ENCODE results near the gene ZNF621.
"Not testable (repeated sequence)": the region's sequence is repeated elsewhere in the genome, so short reads cannot be mapped to it uniquely, and the experiment has no call there.

Gene ZNF621

DNA sequence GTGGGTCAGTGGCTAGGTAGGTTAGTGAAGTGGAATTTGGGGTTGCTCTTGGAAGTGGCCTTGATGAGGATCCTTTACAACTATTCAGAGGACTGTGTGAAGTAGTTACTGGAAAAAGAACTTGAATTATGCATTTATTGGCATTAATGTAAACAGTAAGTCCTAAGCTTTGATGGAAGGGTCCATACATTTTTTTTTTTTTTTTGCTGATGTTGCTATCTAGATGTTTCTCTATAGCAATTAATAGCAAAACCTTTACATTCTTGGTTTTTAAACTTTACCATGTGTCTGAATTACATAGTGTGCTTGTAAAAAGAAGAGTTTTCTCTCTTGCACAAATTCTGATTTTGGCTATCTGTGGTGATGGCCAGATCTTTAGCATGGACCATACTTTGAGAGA, 9.5 kb downstream of the ZNF621 start:
- TF ChIP-seq, protein P1, sequence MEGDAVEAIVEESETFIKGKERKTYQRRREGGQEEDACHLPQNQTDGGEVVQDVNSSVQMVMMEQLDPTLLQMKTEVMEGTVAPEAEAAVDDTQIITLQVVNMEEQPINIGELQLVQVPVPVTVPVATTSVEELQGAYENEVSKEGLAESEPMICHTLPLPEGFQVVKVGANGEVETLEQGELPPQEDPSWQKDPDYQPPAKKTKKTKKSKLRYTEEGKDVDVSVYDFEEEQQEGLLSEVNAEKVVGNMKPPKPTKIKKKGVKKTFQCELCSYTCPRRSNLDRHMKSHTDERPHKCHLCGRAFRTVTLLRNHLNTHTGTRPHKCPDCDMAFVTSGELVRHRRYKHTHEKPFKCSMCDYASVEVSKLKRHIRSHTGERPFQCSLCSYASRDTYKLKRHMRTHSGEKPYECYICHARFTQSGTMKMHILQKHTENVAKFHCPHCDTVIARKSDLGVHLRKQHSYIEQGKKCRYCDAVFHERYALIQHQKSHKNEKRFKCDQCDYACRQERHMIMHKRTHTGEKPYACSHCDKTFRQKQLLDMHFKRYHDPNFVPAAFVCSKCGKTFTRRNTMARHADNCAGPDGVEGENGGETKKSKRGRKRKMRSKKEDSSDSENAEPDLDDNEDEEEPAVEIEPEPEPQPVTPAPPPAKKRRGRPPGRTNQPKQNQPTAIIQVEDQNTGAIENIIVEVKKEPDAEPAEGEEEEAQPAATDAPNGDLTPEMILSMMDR (IDR thresholded peaks at IDR 0.05; ENCODE audit: extremely low read depth, missing control alignments) = no peak
- no peak for DNase-seq (ENCODE audit: low spot score)

DNA sequence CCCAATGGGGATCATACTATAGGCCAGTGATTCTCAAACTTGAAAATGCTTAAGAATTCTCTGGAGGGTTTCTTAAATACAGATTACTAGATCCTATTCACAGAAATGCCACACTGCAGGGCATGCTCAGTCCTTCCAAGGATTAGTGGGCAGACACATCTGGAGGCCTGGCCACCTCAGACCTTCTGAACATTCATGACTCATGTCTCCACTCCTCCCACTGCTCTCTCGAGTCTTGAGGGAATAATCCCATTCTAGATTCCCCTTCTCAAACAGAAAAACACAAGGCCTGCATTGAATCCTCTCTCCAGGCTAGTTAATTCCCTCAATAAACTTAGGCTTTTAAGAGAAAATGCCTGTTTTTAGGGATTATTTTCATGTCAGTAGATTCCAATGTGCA, 22.1 kb downstream of the ZNF621 start:
- TF ChIP-seq, protein P1 (IDR thresholded peaks at IDR 0.05; ENCODE audit: extremely low read depth, missing control alignments) = no peak
- no peak for DNase-seq (ENCODE audit: low spot score)

DNA sequence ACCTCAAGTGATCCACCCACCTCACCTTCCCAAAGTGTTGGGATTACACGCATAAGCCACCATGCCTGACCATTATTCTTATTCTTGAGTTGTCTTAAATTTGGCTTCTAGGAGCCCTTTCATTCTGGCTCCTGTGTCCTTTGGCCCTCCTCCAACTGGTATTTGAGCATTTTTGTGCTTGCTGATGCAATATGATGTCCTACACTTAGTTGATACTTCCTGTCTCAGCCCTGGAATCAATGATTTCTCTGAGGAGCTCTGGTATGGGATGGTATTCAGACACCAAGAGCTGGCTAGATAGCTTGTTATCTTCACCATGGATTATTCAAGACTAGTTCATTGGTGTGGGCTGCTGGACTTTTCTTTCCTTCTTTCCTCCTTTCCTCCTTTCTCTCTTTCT, 25.4 kb downstream of the ZNF621 start:
- DNase-seq (ENCODE audit: low spot score) = no peak
- TF ChIP-seq, protein P1 (IDR thresholded peaks at IDR 0.05; ENCODE audit: extremely low read depth, missing control alignments) = no peak

DNA sequence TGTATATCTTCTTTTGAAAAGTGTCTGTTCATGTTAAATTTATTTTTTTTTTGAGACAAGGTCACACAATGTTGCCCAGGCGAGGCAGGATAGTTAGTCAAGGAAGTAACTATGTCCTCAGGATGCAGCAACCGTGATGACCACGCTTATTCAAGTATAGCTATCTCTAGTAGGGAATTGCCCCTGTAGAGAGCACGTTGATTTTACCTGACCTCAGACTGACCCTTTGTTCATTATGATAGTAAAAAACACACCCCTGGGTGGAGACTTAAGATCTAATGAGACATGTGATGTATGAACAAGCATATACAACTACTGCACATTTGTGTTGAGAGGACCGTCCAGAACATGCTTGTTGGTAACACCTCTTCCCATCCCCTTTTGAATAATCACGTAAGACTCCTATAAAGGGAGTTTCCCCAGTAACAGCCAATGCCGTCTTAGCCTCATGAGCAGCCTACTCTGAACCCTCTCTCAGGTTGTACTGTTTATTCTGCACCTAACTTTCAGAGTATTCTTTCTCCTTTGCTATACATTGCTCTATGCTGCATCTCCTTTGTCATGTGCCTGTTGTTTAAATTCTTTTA, 32.9 kb downstream of the ZNF621 start:
- peak; percentile 6 for DNase-seq (ENCODE audit: low spot score)
- TF ChIP-seq, protein P1 (IDR thresholded peaks at IDR 0.05; ENCODE audit: extremely low read depth, missing control alignments) = no peak

DNA sequence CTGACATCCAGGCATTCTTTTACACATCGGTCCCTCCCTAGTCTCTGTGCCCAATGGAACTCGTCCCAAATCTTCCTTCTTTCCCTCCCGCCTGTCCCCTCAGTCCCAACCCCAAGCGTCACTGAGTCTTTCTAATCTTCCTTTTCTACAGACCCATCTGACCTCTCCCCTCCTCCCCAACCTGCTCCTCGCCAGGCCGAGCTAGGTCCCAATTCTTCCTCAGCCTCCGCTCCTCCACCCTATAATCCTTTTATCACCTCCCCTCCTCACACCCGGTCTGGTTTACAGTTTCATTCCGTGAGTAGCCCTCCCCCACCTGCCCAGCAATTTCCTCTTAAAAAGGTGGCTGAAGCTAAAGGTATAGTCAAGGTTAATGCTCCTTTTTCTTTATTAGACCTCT, 37.7 kb downstream of the ZNF621 start:
- not testable (repeated sequence) for DNase-seq (ENCODE audit: low spot score)

DNA sequence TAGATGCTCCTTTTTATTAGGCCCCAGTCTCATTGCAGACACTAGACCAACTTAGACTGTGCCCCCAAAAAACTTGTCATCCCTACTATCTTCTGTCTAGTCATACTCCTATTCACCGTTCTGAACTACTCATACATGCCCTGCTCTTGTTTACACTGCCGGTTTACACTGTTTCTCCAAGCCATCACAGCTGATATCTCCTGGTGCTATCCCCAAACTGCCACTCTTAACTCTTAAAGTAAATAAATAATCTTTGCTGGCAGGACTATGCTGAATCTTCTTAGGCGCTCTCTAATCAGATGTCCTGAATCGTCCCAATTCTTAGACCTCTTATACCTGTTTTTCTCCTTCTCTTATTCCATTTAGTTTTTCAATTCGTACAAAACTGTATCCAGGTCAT, 40.9 kb downstream of the ZNF621 start:
- DNase-seq (ENCODE audit: low spot score) = not testable (repeated sequence)

DNA sequence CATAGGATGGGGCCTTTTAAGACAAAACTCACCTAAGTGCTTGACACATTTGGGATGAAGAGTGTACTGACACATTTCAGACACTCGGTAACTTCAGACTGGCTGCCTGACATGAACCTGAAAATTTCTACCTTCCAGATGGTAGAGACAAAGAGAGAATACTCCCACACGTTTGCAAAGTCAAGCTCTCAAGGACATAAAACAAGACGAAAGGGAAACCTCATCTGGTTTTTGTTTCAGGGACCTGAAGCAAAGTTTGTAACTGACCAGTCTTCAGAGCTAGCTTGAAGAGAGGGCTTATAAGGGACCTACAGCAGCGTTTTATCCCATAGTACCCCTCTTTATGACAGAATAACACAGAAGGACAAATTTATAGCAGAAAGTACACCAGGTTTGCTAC, 41.9 kb downstream of the ZNF621 start:
- no peak for DNase-seq (ENCODE audit: low spot score)
- TF ChIP-seq, protein P1 (IDR thresholded peaks at IDR 0.05; ENCODE audit: extremely low read depth, missing control alignments) = no peak

DNA sequence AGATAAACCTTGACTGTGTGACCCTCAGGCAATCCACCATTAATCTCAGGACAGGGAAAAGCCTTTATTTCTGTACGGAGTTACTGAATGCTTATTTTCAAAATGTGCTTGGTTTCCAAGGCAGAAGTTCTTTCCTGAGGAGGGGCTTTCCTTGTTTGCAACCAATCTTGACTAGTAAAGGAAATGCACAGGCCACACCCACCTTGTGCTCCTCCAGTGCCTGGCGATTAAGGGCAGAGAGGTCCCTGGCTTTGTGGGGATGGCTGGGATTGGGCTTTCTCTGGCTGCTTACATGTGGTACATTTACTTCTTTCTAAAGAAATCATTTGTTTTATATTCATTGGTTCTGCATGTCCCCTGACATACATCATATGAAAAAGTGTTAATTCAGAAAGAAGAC, 47.8 kb downstream of the ZNF621 start:
- TF ChIP-seq, protein P1 (IDR thresholded peaks at IDR 0.05; ENCODE audit: extremely low read depth, missing control alignments) = no peak
- no peak for DNase-seq (ENCODE audit: low spot score)

All from GM20000 (cell line).